Tibial nerve (tissue), 4 donors: Measurements from ENCODE around the gene SLC25A38.

Experiments
- CTCF ChIP-seq, 5 experiments: fragments of 200-600 bp in 3 of 5; fragments of 450-650 bp in 2 of 5; sonication (generic) in 3 of 5; IDR thresholded peaks; one replicate each; pipeline ENCODE4 v1.5.1; 2016 to 2019; ENCODE audit warnings: antibody characterized with exemption in 5 of 5, mild to moderate bottlenecking in 3 of 5, moderate library complexity in 2 of 5
- EP300 ChIP-seq, 2 donors: sonication (generic); formaldehyde crosslinking; IDR thresholded peaks; one replicate each; pipeline ENCODE4 v1.6.1; 2017; ENCODE audit warnings: antibody characterized with exemption in 2 of 2, mild to moderate bottlenecking in 1 of 2
- POLR2A ChIP-seq, 2 donors: fragments of 450-650 bp; IDR thresholded peaks; one replicate each; pipeline ENCODE4 v1.6.1; 2017; ENCODE audit warnings: antibody characterized with exemption in 2 of 2, mild to moderate bottlenecking in 2 of 2, moderate library complexity in 2 of 2

- TF ChIP-seq CTCF (IDR thresholded peaks at IDR 0.05): no peak
- no peak for TF ChIP-seq POLR2A (IDR thresholded peaks at IDR 0.05)
- no peak for TF ChIP-seq EP300 (IDR thresholded peaks at IDR 0.05)
Measured at GRCh38 chr3:39435006-39435748, 52.0 kb downstream of the SLC25A38 start.
